Left forelimb (tissue), 1 donor: ENCODE measurements around the gene PKN2.
"Not testable (repeated sequence)": the region's sequence is repeated elsewhere in the genome, so short reads cannot be mapped to it uniquely, and the experiment has no call there.

Source experiments
- DNase-seq: peaks from one replicate; pipeline ENCODE4 v3.0.0-alpha.2; 2018; ENCODE audit warnings: low spot score

Gene PKN2

GRCh38 chr1:88791192-88791591 lies 107.1 kb downstream of the PKN2 start:
- DNase-seq: no peak

- no peak for DNase-seq
Observed at GRCh38 chr1:88799491-88799890, 115.4 kb downstream of the PKN2 start.

- DNase-seq: no peak
Observed at GRCh38 chr1:88800382-88801051, 116.4 kb downstream of the PKN2 start.

- no peak for DNase-seq
Observed at GRCh38 chr1:88801575-88802208, 117.6 kb downstream of the PKN2 start.

DNA sequence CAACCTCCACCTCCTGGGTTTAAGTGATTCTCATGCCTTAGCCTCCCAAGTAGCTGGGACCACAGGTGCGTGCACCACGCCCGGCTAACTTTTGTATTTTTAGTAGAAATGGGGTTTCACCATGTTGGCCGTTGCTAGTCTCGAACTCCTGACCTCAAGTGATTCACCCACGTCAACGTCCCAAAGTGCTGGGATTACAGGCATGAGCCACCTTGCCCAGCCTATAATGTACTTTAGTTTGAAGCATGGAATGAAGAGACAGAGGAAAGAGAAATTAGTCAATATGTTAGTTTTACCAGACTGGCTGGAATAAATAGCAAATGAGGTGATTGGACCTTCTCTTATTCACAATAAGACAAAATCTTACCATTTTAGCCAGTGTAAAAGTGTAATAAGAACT lies 118.3 kb downstream of the PKN2 start:
- DNase-seq: no peak

- DNase-seq: no peak
Observed at GRCh38 chr1:88802950-88803349, 118.9 kb downstream of the PKN2 start.

- no peak for DNase-seq
Observed at GRCh38 chr1:88803444-88803843, 119.4 kb downstream of the PKN2 start.

DNA sequence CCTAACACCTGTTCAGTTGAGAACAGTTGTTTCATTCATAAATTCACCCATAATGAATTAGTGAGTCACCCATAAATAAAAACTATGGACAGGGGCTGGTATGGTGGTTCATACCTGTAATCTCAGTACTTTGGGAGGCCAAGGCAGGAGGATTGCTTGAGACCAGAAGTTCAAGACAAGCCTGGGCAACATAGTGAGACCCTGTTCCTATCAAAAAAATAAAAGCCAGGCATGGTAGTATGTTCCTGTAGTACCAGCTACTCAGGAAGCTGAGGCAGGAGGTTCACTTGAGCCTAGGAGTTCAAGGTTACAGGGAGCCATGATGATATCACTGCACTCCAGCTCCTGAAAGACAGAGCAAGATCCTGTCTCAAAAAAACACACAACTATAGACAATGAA lies 128.3 kb downstream of the PKN2 start:
- no peak for DNase-seq

DNA sequence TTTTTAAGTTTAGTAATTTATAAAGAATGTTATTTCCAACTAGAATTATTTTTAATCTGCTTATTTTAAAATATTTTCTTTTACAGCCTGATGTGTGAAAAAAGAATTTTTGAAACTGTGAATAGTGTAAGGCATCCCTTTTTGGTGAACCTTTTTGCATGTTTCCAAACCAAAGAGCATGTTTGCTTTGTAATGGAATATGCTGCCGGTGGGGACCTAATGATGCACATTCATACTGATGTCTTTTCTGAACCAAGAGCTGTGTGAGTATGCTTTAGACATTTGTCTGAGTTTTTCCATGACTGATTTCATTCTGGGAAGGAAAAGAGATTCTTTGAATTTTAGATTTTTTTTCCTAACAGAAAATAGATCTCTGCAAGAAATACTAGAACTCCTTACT lies 129.4 kb downstream of the PKN2 start:
- DNase-seq: no peak

GRCh38 chr1:88819642-88820041 lies 135.6 kb downstream of the PKN2 start:
- DNase-seq: not testable (repeated sequence)

GRCh38 chr1:88825721-88826120 lies 141.6 kb downstream of the PKN2 start:
- no peak for DNase-seq

DNA sequence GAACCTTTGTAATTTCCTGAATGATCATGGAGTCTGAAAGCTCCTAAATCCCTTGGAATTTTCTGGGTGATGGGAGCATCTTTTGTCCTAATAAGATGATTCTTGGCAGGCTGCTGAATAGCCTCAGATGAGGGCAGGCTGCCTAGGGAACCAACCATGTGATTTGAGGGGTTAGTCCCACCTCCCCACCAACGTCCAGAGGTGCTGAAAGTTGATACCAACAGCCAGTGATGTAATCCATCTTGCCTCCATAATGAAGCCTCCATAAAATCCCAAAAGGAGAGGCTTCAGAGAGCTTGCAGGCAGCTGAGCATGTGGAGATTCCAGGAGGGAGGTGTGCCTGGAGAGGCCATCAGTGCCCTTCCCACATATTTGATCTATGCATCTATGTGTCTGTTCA lies 163.6 kb downstream of the PKN2 start:
- DNase-seq: no peak

GRCh38 chr1:88851303-88852063 lies 167.4 kb downstream of the PKN2 start:
- no peak for DNase-seq

- no peak for DNase-seq
Observed at GRCh38 chr1:88867743-88868521, 183.9 kb downstream of the PKN2 start.

DNA sequence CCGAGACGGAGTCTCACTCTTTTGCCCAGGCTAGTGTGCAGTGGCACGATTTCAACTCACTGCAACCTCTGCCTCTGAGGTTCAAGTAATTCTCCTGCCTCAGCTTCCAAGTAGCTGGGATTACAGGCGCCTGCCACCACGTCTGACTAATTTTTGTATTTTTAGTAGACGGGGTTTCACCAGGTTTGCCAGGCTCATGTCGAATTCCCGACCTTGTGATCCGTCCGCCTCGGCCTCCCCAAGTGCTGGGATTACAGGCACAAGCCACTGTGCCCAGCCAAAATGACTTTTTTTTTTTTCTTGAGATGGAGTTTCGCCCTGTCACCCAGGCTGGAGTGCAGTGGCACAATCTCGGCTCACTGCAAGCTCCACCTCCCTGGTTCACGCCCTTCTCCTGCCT lies 185.6 kb downstream of the PKN2 start:
- not testable (repeated sequence) for DNase-seq

DNA sequence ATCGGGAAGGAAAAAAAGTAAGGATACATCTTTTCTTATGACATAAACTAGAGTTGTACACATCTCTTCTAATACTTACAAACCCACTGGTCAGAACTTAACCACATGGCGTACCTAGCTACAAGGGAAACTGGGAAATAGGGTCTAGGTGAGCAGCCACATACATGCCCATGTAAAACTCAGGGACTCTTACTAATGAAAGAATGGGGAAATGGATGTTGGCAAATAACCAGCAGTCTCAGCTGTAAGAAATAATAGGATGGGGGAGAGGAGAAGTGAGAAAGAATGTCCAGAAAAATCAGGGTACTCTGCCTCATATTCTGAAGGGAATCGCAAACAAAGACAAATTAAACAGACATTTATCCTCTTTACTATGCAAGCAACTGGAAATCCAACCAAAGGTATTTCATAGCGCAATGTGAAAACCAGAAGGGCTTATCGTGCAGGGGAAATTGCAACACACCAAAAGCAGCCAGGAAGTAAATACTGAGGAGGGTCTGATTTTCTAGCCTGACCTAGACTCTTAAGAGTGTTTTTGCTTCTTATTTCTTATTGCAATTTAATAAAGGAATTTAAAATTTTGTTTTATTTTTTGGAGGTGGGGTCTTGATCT lies 189.8 kb downstream of the PKN2 start:
- DNase-seq: no peak

GRCh38 chr1:88875595-88875994 lies 191.5 kb downstream of the PKN2 start:
- DNase-seq: no peak

DNA sequence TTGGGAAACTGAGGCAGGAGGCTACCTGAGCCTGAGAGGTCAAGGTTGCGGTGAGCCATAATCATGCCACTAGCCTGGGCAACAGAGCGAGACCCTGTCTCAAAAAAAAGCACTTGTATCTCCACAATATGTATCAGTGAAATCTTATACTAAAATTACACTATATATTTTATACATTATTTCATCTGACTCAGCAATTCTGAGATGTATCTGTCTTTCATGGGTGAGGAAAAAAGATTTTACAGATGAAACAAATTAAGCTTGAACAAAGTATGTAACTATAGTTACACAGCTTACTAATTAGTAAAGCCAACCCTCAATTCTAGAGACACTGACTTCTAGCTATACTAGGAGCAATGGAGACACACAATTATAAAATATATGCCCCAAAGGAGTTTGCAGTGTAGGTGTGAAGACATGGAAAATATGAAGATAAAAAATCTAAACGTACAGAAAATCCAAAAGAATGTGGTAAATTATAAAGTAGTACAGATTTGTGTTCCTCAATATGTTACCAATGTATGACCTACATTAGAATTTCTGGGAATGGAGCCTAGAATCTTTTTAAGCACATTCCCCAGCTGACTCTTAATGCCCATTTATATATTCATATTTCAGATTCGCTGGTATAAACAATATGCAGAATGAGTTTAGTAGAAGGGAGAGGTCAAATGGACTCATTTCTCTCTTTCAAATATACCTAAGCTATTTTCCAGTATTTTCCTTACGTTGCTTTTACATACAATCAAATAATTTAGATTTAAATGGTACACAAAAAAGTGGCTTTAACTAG lies 192.7 kb downstream of the PKN2 start:
- no peak for DNase-seq

DNA sequence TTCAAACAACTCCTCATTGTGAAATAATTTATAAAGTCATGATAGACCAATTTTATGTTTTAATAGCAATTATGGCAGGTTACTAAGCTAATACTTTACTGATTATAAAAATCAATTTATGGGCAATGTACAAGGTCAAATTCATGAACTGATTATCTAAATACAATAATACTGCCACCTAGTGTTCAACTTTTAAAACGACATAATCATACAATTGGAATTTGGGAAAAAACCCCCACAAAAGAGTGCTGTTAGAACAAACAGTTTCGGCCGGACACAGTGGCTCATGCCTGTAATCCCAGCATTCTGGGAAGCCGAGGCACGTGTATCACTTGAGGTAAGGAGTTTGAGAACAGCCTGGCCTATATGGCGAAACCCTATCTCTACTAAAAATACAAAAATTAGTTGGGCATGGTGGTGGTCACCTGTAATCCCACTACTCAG lies 193.3 kb downstream of the PKN2 start:
- DNase-seq: no peak

DNA sequence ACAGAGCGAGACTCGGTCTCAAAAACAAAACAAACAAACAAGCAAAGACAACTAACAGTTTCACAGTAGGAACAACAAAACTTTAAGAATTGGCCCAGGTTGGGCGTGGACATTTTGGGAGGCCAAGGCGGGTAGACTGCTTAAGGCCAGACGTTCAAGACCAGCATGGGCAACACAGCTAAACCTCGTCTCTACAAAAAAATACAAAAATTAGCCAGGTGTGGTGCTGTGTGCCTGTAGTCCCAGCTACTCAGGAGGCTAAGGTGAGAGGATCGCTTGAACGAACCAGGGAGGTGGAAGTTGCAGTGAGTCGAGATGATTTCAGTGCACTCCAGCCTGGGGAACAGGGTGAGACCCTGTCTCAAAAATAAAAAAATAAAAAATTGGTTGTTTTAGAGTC lies 193.8 kb downstream of the PKN2 start:
- no peak for DNase-seq

DNA sequence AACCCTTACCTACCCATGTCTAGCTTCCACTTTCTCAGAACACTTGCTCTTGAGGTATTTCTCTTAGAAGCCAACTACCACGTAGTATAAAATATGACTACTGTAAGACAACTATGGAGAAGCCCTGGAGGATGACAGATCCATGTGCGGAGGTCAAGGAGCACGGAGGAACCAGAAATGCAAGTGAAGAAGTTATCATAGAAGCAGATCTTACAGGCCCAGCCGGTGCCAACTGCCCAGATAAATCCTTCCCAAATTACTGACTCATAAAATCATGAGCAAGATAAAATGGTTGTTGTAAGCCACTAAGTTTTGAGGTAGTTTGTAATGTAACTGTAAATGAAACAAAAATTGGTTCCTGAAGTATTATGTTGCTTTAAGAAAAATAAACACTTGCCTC lies 194.7 kb downstream of the PKN2 start:
- DNase-seq: no peak
